IMR-90 (cell line): Measurements from ENCODE around the gene PRR16. TPM values are rescaled to one million over a fixed set of nuclear protein-coding genes. Genes with fewer than 3 reads are reported as not detected.

Source experiments
- ATAC-seq: fragments of 200-7000 bp; cut with Tn5 transposase; 2 replicates; pipeline ENCODE4 v1.9.1; 2020; ENCODE audit warnings: low read depth, mild to moderate bottlenecking, moderate library complexity
- BruUV-seq: library from RNA; stranded (reverse); fragments of 400-500 nt; replicated peaks from 2 replicates; lab custom pipeline; 2021; lab: Mats Ljungman, UMichigan
- CTCF ChIA-PET: fragments of 300-600 bp; formaldehyde crosslinking; extraction: SDS; loops from one replicate; lab custom pipeline; 2021; ENCODE audit warnings: antibody characterized with exemption; lab: Yijun Ruan, JAX
- POLR2A ChIA-PET: fragments of 300-600 bp; sonication (Branson Sonifier 250); formaldehyde crosslinking; loops from one replicate; lab custom pipeline; 2022; ENCODE audit warnings: antibody characterized with exemption; ENCODE audit not compliant: unreplicated experiment; lab: Charles Lee
- DNase-seq: peaks from one replicate; pipeline ENCODE4 v3.0.0; 2013
- H2AFZ ChIP-seq: replicated peaks from 2 replicates; pipeline ENCODE3; 2013; ENCODE audit warnings: low read length, mild to moderate bottlenecking; ENCODE audit not compliant: poor library complexity
- H2AK5ac ChIP-seq: 2 replicates; pipeline ENCODE4 v1.6.1; 2013; ENCODE audit warnings: low read depth, low read length, inconsistent platforms
- H2AK9ac ChIP-seq: replicated peaks from 2 replicates; pipeline ENCODE3; 2013; ENCODE audit warnings: mild to moderate bottlenecking, low read depth, low read length, moderate library complexity; ENCODE audit not compliant: poor library complexity
- H2BK120ac ChIP-seq: 2 replicates; pipeline ENCODE4 v1.6.1; 2013; ENCODE audit warnings: low read depth, low read length, inconsistent platforms
- H2BK15ac ChIP-seq: 3 replicates; pipeline ENCODE4 v1.6.1; 2013; ENCODE audit warnings: low read depth, low read length, inconsistent platforms
- H2BK20ac ChIP-seq: 2 replicates; pipeline ENCODE4 v1.6.1; 2013; ENCODE audit warnings: low read depth, mild to moderate bottlenecking, inconsistent platforms, low read length, moderate library complexity
- H2BK5ac ChIP-seq: 2 replicates; pipeline ENCODE4 v1.6.1; 2013; ENCODE audit warnings: mild to moderate bottlenecking, low read depth, low read length, inconsistent platforms; ENCODE audit not compliant: poor library complexity, severe bottlenecking
- H3K14ac ChIP-seq: replicated peaks from 2 replicates; pipeline ENCODE4 v1.6.1; 2013; ENCODE audit warnings: low read depth, low read length, inconsistent platforms
- H3K18ac ChIP-seq: 2 replicates; pipeline ENCODE4 v1.6.1; 2013; ENCODE audit warnings: low read depth, low read length, control low read depth
- H3K23ac ChIP-seq: 2 replicates; pipeline ENCODE4 v1.6.1; 2013; ENCODE audit warnings: low read depth, low read length, inconsistent platforms
- H3K27ac ChIP-seq: 2 replicates; pipeline ENCODE4 v1.5.1; 2013; ENCODE audit warnings: mild to moderate bottlenecking, control low read depth, low read length; ENCODE audit not compliant: insufficient read depth
- H3K27me3 ChIP-seq: 2 replicates; pipeline ENCODE4 v1.6.1; 2013; ENCODE audit warnings: low read length; ENCODE audit not compliant: control insufficient read depth, insufficient read depth
- H3K36me3 ChIP-seq: 2 replicates; pipeline ENCODE4 v1.6.1; 2013; ENCODE audit warnings: low read length, mixed read lengths; ENCODE audit not compliant: control insufficient read depth, insufficient read depth
- H3K4ac ChIP-seq: 2 replicates; pipeline ENCODE4 v1.6.1; 2013; ENCODE audit warnings: low read depth, low read length, inconsistent platforms
- H3K4me1 ChIP-seq: 2 replicates; pipeline ENCODE4 v1.6.1; 2013; ENCODE audit warnings: low read length, mixed read lengths; ENCODE audit not compliant: control insufficient read depth, insufficient read depth
- H3K4me2 ChIP-seq: 2 replicates; pipeline ENCODE4 v1.6.1; 2013; ENCODE audit warnings: low read depth, mild to moderate bottlenecking, control low read depth, low read length, moderate library complexity
- H3K4me3 ChIP-seq: 2 replicates; pipeline ENCODE4 v1.5.1; 2013; ENCODE audit warnings: low read depth, mild to moderate bottlenecking, control low read depth, low read length, moderate library complexity; ENCODE audit not compliant: insufficient read depth
- H3K56ac ChIP-seq: 2 replicates; pipeline ENCODE4 v1.6.1; 2013; ENCODE audit warnings: low read length, inconsistent platforms; ENCODE audit not compliant: insufficient read depth; ENCODE audit errors: extremely low read depth
- H3K79me1 ChIP-seq, 2 experiments: 2 replicates each; pipeline ENCODE4 v1.6.1; 2013; ENCODE audit warnings: low read length in 2 of 2, inconsistent platforms in 1 of 2, low read depth in 1 of 2
- H3K9ac ChIP-seq: 2 replicates; pipeline ENCODE4 v1.6.1; 2013; ENCODE audit warnings: low read depth, low read length, control low read depth
- H3K9me1 ChIP-seq: 2 replicates; pipeline ENCODE4 v1.6.1; 2013; ENCODE audit warnings: low read length, inconsistent platforms; ENCODE audit not compliant: insufficient read depth
- H3K9me3 ChIP-seq: 2 replicates; pipeline ENCODE4 v1.6.1; 2013; ENCODE audit warnings: low read length; ENCODE audit not compliant: control insufficient read depth, insufficient read depth
- H4K20me1 ChIP-seq: 2 replicates; pipeline ENCODE4 v1.6.1; 2013; ENCODE audit warnings: low read length, inconsistent platforms; ENCODE audit not compliant: insufficient read depth
- H4K5ac ChIP-seq: 2 replicates; pipeline ENCODE4 v1.6.1; 2013; ENCODE audit warnings: mild to moderate bottlenecking, low read depth, low read length, control low read depth
- H4K8ac ChIP-seq, 2 experiments: 2 replicates each; pipeline ENCODE4 v1.6.1; 2013; ENCODE audit warnings: low read depth in 2 of 2, low read length in 2 of 2, control low read depth in 1 of 2, inconsistent platforms in 1 of 2
- H4K91ac ChIP-seq: 2 replicates; pipeline ENCODE4 v1.6.1; 2013; ENCODE audit warnings: low read depth, low read length, inconsistent platforms; ENCODE audit not compliant: insufficient read depth
- BHLHE40 ChIP-seq: fragments of 150-350 bp; IDR thresholded peaks from 2 replicates; pipeline ENCODE4 v1.6.1; 2016; ENCODE audit warnings: mild to moderate bottlenecking, low read depth, low read length
- CHD1 ChIP-seq: IDR thresholded peaks from 2 replicates; pipeline ENCODE4 v1.6.1; 2012; ENCODE audit warnings: low read depth, low read length, improper control_type of control experiment
- CTCF ChIP-seq: conservative IDR thresholded peaks from 2 replicates; pipeline ENCODE4 v1.5.1; 2012; ENCODE audit warnings: mild to moderate bottlenecking, low read depth, low read length, improper control_type of control experiment
- FOS ChIP-seq: fragments of 150-350 bp; IDR thresholded peaks from 2 replicates; pipeline ENCODE4 v1.6.1; 2016; ENCODE audit warnings: low read depth, low read length
- MAFK ChIP-seq: IDR thresholded peaks from 2 replicates; pipeline ENCODE4 v1.6.1; 2012; ENCODE audit warnings: low read depth, low read length, improper control_type of control experiment
- NFE2L2 ChIP-seq: fragments of 150-350 bp; IDR thresholded peaks from 2 replicates; pipeline ENCODE4 v1.6.1; 2016; ENCODE audit warnings: low read depth, mild to moderate bottlenecking, low read length
- RCOR1 ChIP-seq: IDR thresholded peaks from 2 replicates; pipeline ENCODE4 v1.6.1; 2012; ENCODE audit warnings: mild to moderate bottlenecking, low read length, improper control_type of control experiment; ENCODE audit not compliant: insufficient replicate concordance
- SMC3 ChIP-seq: fragments of 150-350 bp; IDR thresholded peaks from 2 replicates; pipeline ENCODE4 v1.6.1; 2016; ENCODE audit warnings: low read depth, mild to moderate bottlenecking, antibody characterized with exemption, low read length, moderate library complexity
- USF2 ChIP-seq: fragments of 150-350 bp; IDR thresholded peaks from 2 replicates; pipeline ENCODE4 v1.6.1; 2017; ENCODE audit warnings: mild to moderate bottlenecking, antibody characterized with exemption, low read length, low read depth
- WGBS, 2 experiments: methylation state at CpG; one replicate each; pipeline versions ENCODE4 v1.1.5 to v1.1.7; 2013; ENCODE audit warnings: missing lambda C conversion rate in 2 of 2; ENCODE audit not compliant: insufficient read length in 1 of 2; ENCODE audit errors: extremely low coverage in 2 of 2; 5-methylcytosine and 5-hydroxymethylcytosine counted together
- dilution Hi-C: fragments of 300-500 bp; cut with HindIII; formaldehyde crosslinking; loops from one replicate; pipeline ENCODE4 v1.14.3; 2018; ENCODE audit warnings: low sequenced_read_pairs; ENCODE audit not compliant: unreplicated experiment
- in situ Hi-C: fragments of 300-500 bp; cut with MboI; formaldehyde crosslinking; loops from 3 replicates; pipeline ENCODE4 v1.14.3; 2019; ENCODE audit warnings: low sequenced_read_pairs, inconsistent platforms, mixed read lengths
- intact Hi-C: fragments of 100-400 bp; cut with micrococcal nuclease; formaldehyde crosslinking; loops from 2 replicates; pipeline ENCODE4 v1.10.0; 2022
- polyA plus RNA-seq, 3 experiments: library from polyadenylated mRNA; depleted of rRNA; stranded (reverse); fragments of >200 nt; gene quantifications; 2 replicates each; pipeline ENCODE4 v1.2.3, GENCODE V29; 2012; ENCODE audit warnings: low replicate concordance in 1 of 3
- total RNA-seq: library from RNA; depleted of rRNA; stranded (reverse); fragments of >200 nt; gene quantifications from 2 replicates; pipeline ENCODE4 v1.2.3, GENCODE V29; 2012

The PRR16 gene
- total and polyA plus RNA-seq, 2 of the 4 experiments (the other 2 are of a cell fraction): 9.9 to 45.2 TPM

- H4K8ac ChIP-seq: no peak overlapping the region
- H4K5ac ChIP-seq: peak overlapping the region; percentile 9; the same call in 1 of the 2 replicates
- no peak overlapping the region for H2AK5ac ChIP-seq
- peak overlapping the region; percentile 43; the same call in 1 of the 2 replicates for H3K18ac ChIP-seq
- TF ChIP-seq NFE2L2 (no peak), CTCF (no peak), USF2 (no peak), SMC3 (no peak), BHLHE40 (no peak), FOS (no peak), MAFK (no peak), CHD1 (no peak), RCOR1 (no peak)
- 0 out of 2 replicates have a peak overlapping the region, but pooled peaks have one; percentile 33 for H3K14ac ChIP-seq
- DNase-seq: no peak
- H3K4me2 ChIP-seq: no peak overlapping the region
- H3K36me3 ChIP-seq: no peaks in the 10 kb centered on the region; the same call in 1 of the 2 replicates
- H3K9me3 ChIP-seq: no peaks in the 10 kb centered on the region
- intact Hi-C loops: no loop called here
- no peak overlapping the region for H3K27ac ChIP-seq
- ChIA-PET CTCF (interaction anchor here (0.5 kb wide), 1 partner anchor 49 kb away, joined by 3 read pairs; no protein-coding TSS in a partner anchor), POLR2A (no interaction called here)
- H3K9me1 ChIP-seq: peaks cover 8% of the 10 kb centered on the region; the same call in 1 of the 2 replicates
- no peak overlapping the region for H3K4me3 ChIP-seq
- 0 out of 2 replicates have a peak overlapping the region, but pooled peaks have one; percentile 60 for H2BK120ac ChIP-seq
- H2AK9ac ChIP-seq: no peak overlapping the region
- peak overlapping the region; percentile 70 for H4K91ac ChIP-seq
- in situ Hi-C loops: no loop called here
- peaks cover 2% of the 10 kb centered on the region; the same call in 1 of the 2 replicates for H3K4me1 ChIP-seq
- no TSS peak for BruUV-seq
- dilution Hi-C loops: no loop called here
- no peaks in the 10 kb centered on the region for H3K27me3 ChIP-seq
- H3K9ac ChIP-seq: no peak overlapping the region
- no peak overlapping the region for H3K56ac ChIP-seq
- H3K23ac ChIP-seq: no peak overlapping the region
- H2AFZ ChIP-seq: no peak overlapping the region
- H4K20me1 ChIP-seq: no peaks in the 10 kb centered on the region
- peaks cover 19 to 40% of the 10 kb centered on the region in 2 experiments for H3K79me1 ChIP-seq
- WGBS, 2 experiments: no CpG with 5 or more reads among the region's 2 CpGs
- 0 out of 3 replicates have a peak overlapping the region, but pooled peaks have one; percentile 91 for H2BK15ac ChIP-seq
- peak overlapping the region; percentile 12 for H2BK5ac ChIP-seq
- no peak overlapping the region for H2BK20ac ChIP-seq
- no peak for ATAC-seq
- 0 out of 2 replicates have a peak overlapping the region, but pooled peaks have one; percentile 15 for H3K4ac ChIP-seq
Measured at GRCh38 chr5:120621339-120621738, 157.2 kb downstream of the PRR16 start.
